GM12878 (cell line): ENCODE results near the gene HACE1. TPM values are rescaled to one million over a fixed set of nuclear protein-coding genes. Genes with fewer than 3 reads are reported as not detected.

Source experiments
- ATAC-seq: fragments of 200-7000 bp; cut with Tn5 transposase; 3 replicates; pipeline ENCODE4 v1.9.1; 2020; ENCODE audit warnings: mild to moderate bottlenecking, moderate library complexity
- BruUV-seq: library from RNA; stranded (reverse); fragments of 400-500 nt; replicated peaks from 2 replicates; lab custom pipeline; 2021; lab: Mats Ljungman, UMichigan
- CTCF ChIA-PET: fragments of 300-600 bp; sonication (Branson Sonifier 250); formaldehyde crosslinking; extraction: SDS; loops from one replicate; lab custom pipeline; 2021; ENCODE audit warnings: inconsistent platforms; lab: Yijun Ruan, JAX
- POLR2A ChIA-PET: fragments of 350-600 bp; formaldehyde crosslinking; extraction: SDS; loops from one replicate; lab custom pipeline; 2021; ENCODE audit warnings: inconsistent platforms; lab: Charles Lee
- RAD21 ChIA-PET: fragments of 300-600 bp; sonication (Branson Sonifier 250); formaldehyde crosslinking; loops from one replicate; lab custom pipeline; 2023; ENCODE audit warnings: antibody characterized with exemption; ENCODE audit not compliant: unreplicated experiment; lab: Charles Lee
- SMC1A ChIA-PET: fragments of 300-600 bp; sonication (Branson Sonifier 250); formaldehyde crosslinking; loops from one replicate; lab custom pipeline; 2023; ENCODE audit not compliant: unreplicated experiment, uncharacterized antibody; lab: Charles Lee
- DNase-seq: peaks from one replicate; pipeline ENCODE4 v3.0.0-alpha.2; 2011; ENCODE audit warnings: low read depth, low spot score
- FAIRE-seq: peaks from 3 replicates; lab custom pipeline; 2011; peaks lifted over from hg19 to GRCh38; lab: Jason Lieb, UNC
- H2AFZ ChIP-seq: 2 replicates; pipeline ENCODE4 v1.6.0; 2011; ENCODE audit warnings: low read depth, low read length, control low read depth; ENCODE audit not compliant: control insufficient read depth
- H3K27ac ChIP-seq: 2 replicates; pipeline ENCODE4 v1.5.1; 2011; ENCODE audit warnings: control low read depth; ENCODE audit not compliant: control insufficient read depth, insufficient read depth
- H3K27me3 ChIP-seq, 2 experiments: replicated peaks in 1 of 2; 2 replicates each; pipeline versions ENCODE4 v1.6.0 to v1.6.1; 2011; ENCODE audit warnings: low read length in 1 of 2; ENCODE audit not compliant: control insufficient read depth in 2 of 2, insufficient read depth in 2 of 2
- H3K36me3 ChIP-seq, 2 experiments: 2 replicates each; pipeline ENCODE4 v1.5.1; 2011; ENCODE audit warnings: low read length in 1 of 2; ENCODE audit not compliant: control insufficient read depth in 2 of 2, insufficient read depth in 2 of 2
- H3K4me1 ChIP-seq: 2 replicates; pipeline ENCODE4 v1.6.1; 2011; ENCODE audit warnings: mild to moderate bottlenecking, low read length, moderate library complexity, mixed read lengths; ENCODE audit not compliant: control insufficient read depth, insufficient read depth
- H3K4me2 ChIP-seq: 2 replicates; pipeline ENCODE4 v1.6.0; 2011; ENCODE audit warnings: control low read depth; ENCODE audit not compliant: control insufficient read depth, insufficient read depth
- H3K4me3 ChIP-seq: fragments of 200-600 bp; sonication (generic); 2 replicates; pipeline ENCODE4 v1.5.1; 2016
- H3K79me2 ChIP-seq: 2 replicates; pipeline ENCODE4 v1.6.0; 2011; ENCODE audit warnings: low read length; ENCODE audit not compliant: control insufficient read depth, insufficient read depth
- H3K9ac ChIP-seq: 2 replicates; pipeline ENCODE4 v1.8.0; 2011; ENCODE audit warnings: low read length, control low read depth, mixed read lengths; ENCODE audit not compliant: control insufficient read depth, insufficient read depth
- H3K9me3 ChIP-seq: replicated peaks from 3 replicates; pipeline ENCODE4 v1.5.1; 2011; ENCODE audit warnings: mild to moderate bottlenecking, low read length; ENCODE audit not compliant: control insufficient read depth, insufficient read depth
- H4K20me1 ChIP-seq: 2 replicates; pipeline ENCODE4 v1.6.0; 2011; ENCODE audit not compliant: control insufficient read depth, insufficient read depth
- ATF7 ChIP-seq: fragments of 450-650 bp; IDR thresholded peaks from 2 replicates; pipeline ENCODE4 v1.6.1; 2016; ENCODE audit warnings: low read depth, mild to moderate bottlenecking
- LARP7 ChIP-seq: fragments of 450-650 bp; IDR thresholded peaks from 2 replicates; pipeline ENCODE4 v1.6.1; 2017; ENCODE audit warnings: mild to moderate bottlenecking
- MEF2B ChIP-seq: fragments of 450-650 bp; IDR thresholded peaks from 2 replicates; pipeline ENCODE4 v1.6.1; 2018; ENCODE audit warnings: mild to moderate bottlenecking, moderate library complexity; ENCODE audit not compliant: partially characterized antibody, poor library complexity, severe bottlenecking
- ZNF217 ChIP-seq: fragments of 450-650 bp; IDR thresholded peaks from 2 replicates; pipeline ENCODE4 v1.6.1; 2017; ENCODE audit warnings: antibody characterized with exemption, mild to moderate bottlenecking
- WGBS: methylation state at CpG from one replicate; pipeline ENCODE4 v1.1.6; 2016; ENCODE audit warnings: low lambda C conversion rate; ENCODE audit not compliant: insufficient replicate concordance, insufficient coverage; ENCODE audit errors: missing lambda C conversion rate; 5-methylcytosine and 5-hydroxymethylcytosine counted together
- in situ Hi-C: fragments of 300-500 bp; cut with MboI; formaldehyde crosslinking; loops from 9 replicates; pipeline ENCODE4 v1.14.3; 2018; ENCODE audit warnings: mixed read lengths
- intact Hi-C: fragments of 100-400 bp; cut with micrococcal nuclease; formaldehyde crosslinking; loops from one replicate; pipeline ENCODE4 v1.14.2; 2022; ENCODE audit not compliant: unreplicated experiment
- polyA plus RNA-seq, 11 experiments: library from polyadenylated mRNA; depleted of rRNA in 4 of 11; unstranded in 6 of 11; stranded (reverse) in 5 of 11; fragments of >200 nt; fragmentation: Nextera tagmentation in 4 of 11; fragmentation: Illumina TruSeq in 1 of 11; extraction: Ambion mirVana in 4 of 11; extraction: Trizol in 1 of 11; gene quantifications; 1 replicate in 1 of 11; 2 replicates in 10 of 11; pipeline versions ENCODE4 v1.2.1 to v1.2.3, GENCODE V29; 2011 to 2016; ENCODE audit warnings: inconsistent platforms in 2 of 11, missing spikeins in 2 of 11, low read depth in 1 of 11
- total RNA-seq, 4 experiments: library from RNA; depleted of rRNA in 3 of 4; stranded (reverse); fragments of >200 nt in 3 of 4; fragmentation: Illumina TruSeq in 1 of 4; extraction: Trizol in 1 of 4; gene quantifications; 2 replicates each; pipeline versions ENCODE4 v1.2.1 to v1.2.3, GENCODE V29; 2013 to 2021
- TF ChIP-seq, protein P1 (sequence below): fragments of 450-650 bp; IDR thresholded peaks from 2 replicates; pipeline ENCODE4 v1.6.1; 2017; ENCODE audit warnings: antibody characterized with exemption, mild to moderate bottlenecking, moderate library complexity

HACE1 gene
- total and polyA plus RNA-seq, 10 of the 15 experiments (the other 5 are each of a cell fraction or from before 2014, with no cell fraction given) = 1.6 to 16.9 (median 5.6) TPM

DNA sequence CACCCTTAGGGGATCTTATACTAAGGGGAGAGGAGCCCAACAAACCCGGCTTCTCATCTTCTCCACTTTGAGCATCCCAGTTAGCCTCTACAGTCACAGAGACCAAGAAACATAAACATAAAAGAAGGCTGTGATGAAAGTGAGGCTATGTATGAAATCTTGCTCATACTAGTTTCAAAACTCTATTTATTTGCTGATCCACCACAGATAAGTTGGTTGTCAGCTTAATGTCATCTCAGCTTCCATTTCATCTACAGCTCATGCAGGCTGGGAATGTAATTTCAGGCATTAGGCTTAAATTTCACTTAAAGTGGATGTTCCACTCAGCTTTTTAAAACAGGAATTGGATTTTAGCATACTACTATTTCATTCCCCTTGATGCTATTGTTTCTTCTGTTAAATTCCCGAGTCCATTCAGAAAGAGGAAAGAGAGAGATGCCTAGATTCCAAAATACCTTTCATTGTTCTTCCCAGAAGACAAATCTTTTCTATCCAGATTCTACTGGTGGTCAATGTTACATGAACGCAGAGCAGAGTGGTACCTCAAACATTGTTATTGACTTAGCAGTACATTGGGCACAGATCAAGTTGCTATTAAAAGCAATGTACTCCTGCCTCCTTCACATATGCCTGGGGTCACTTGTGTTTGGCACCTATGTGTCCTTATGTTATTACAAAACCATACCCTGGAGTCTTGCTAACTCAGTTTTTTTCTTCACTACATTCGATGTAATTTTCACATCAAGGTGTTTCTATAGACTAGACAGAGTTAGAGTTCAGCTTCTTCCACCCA, 149.0 kb downstream of the HACE1 start:
- Histone ChIP-seq H3K4me3 (no peak overlapping the region), H3K27me3 (no peaks in the 10 kb centered on the region), H4K20me1 (no peaks in the 10 kb centered on the region), H3K27ac (no peak overlapping the region), H3K36me3 (no peaks in the 10 kb centered on the region), H2AFZ (no peak overlapping the region), H3K4me2 (no peak overlapping the region), H3K9me3 (no peaks in the 10 kb centered on the region), H3K9ac (no peak overlapping the region), H3K79me2 (no peaks in the 10 kb centered on the region), H3K4me1 (no peaks in the 10 kb centered on the region)
- BruUV-seq = no TSS peak
- 72% methylated on average over 4 of the region's 4 CpGs for WGBS
- in situ Hi-C loops = no loop called here
- no peak for TF ChIP-seq LARP7
- TF ChIP-seq ATF7 = no peak
- DNase-seq (no peak), ATAC-seq (no peak), FAIRE-seq (no peak)
- SMC1A ChIA-PET = no interaction called here
- POLR2A ChIA-PET = no interaction called here
- CTCF ChIA-PET = no interaction called here
- intact Hi-C loops = no loop called here
- RAD21 ChIA-PET = no interaction called here

DNA sequence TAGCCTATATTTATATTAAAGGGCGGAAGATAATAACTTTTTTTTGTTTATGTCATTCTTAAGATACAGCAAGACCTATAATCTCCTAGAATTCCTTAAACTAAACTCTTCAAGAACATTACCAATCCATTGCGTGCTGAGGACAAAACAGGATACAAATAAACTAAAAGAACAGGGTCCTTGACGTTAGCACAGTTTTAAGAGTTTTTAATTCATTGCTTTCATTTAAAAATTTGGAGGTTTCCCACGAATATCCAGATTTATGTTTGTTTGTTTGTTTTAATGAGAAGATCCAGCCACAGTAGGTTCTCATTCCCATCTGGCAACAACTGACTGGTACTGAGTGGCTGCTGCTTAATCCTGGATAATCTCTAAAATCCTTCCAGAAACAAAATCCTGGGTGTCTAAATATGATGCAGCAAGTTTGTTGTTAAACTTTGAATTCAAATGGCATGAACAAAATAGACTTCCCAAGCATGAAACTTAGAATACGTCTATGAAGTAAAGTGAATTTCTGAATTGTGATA, 153.7 kb downstream of the HACE1 start:
- in situ Hi-C loops = no loop called here
- no peak overlapping the region for H3K4me3 ChIP-seq
- DNase-seq = no peak
- WGBS = 46% methylated on average over 5 of the region's 5 CpGs
- no peak overlapping the region for H3K4me2 ChIP-seq
- ChIA-PET SMC1A (no interaction called here), POLR2A (no interaction called here)
- H2AFZ ChIP-seq = no peak overlapping the region
- intact Hi-C loops = no loop called here
- no peaks in the 10 kb centered on the region for H3K27me3 ChIP-seq
- H3K9me3 ChIP-seq = no peaks in the 10 kb centered on the region
- TF ChIP-seq ZNF217 (no peak), MEF2B (no peak)
- TF ChIP-seq, protein P1, sequence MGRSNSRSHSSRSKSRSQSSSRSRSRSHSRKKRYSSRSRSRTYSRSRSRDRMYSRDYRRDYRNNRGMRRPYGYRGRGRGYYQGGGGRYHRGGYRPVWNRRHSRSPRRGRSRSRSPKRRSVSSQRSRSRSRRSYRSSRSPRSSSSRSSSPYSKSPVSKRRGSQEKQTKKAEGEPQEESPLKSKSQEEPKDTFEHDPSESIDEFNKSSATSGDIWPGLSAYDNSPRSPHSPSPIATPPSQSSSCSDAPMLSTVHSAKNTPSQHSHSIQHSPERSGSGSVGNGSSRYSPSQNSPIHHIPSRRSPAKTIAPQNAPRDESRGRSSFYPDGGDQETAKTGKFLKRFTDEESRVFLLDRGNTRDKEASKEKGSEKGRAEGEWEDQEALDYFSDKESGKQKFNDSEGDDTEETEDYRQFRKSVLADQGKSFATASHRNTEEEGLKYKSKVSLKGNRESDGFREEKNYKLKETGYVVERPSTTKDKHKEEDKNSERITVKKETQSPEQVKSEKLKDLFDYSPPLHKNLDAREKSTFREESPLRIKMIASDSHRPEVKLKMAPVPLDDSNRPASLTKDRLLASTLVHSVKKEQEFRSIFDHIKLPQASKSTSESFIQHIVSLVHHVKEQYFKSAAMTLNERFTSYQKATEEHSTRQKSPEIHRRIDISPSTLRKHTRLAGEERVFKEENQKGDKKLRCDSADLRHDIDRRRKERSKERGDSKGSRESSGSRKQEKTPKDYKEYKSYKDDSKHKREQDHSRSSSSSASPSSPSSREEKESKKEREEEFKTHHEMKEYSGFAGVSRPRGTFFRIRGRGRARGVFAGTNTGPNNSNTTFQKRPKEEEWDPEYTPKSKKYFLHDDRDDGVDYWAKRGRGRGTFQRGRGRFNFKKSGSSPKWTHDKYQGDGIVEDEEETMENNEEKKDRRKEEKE = no peak
- TF ChIP-seq, all 136 proteins: peak for 0
- H3K36me3 ChIP-seq = no peaks in the 10 kb centered on the region
- no TSS peak for BruUV-seq
- RAD21 ChIA-PET = no interaction called here
- ATAC-seq (no peak), FAIRE-seq (no peak)
- CTCF ChIA-PET = interaction anchor here (1.3 to 1.4 kb wide), 2 partner anchors 22 to 24 kb away, joined by 3 to 5 read pairs; no protein-coding TSS in a partner anchor
- no peaks in the 10 kb centered on the region for H3K4me1 ChIP-seq
- H3K79me2 ChIP-seq = no peaks in the 10 kb centered on the region
- H3K27ac ChIP-seq = no peak overlapping the region
- H3K9ac ChIP-seq = no peak overlapping the region
- H4K20me1 ChIP-seq = no peaks in the 10 kb centered on the region
